ENCODE results near the gene GJD2.

- TF ChIP-seq EZH2 (IDR thresholded peaks at IDR 0.05; ENCODE audit: borderline replicate concordance, insufficient read depth, low read depth, low read length, poor library complexity, severe bottlenecking) (no peak), CTCF (IDR thresholded peaks at IDR 0.05) (no peak)
These were observed 4.5 kb upstream of the GJD2 start for GRCh38 chr15:34759347-34759746.
